Measurements from ENCODE around the gene TCHHL1. TPM values are rescaled to one million over a fixed set of nuclear protein-coding genes. Genes with fewer than 3 reads are reported as not detected.
"Not testable (repeated sequence)": the region's sequence is repeated elsewhere in the genome, so short reads cannot be mapped to it uniquely, and the experiment has no call there.

TCHHL1 gene
- total RNA-seq, 5 donors from 2014 or later (not counting 1 experiment from before 2014, with no cell fraction given) = not detected

- peaks cover 22 to 25% of the 10 kb centered on the region in 2 donors for H3K27me3 Mint-ChIP-seq
- WGBS (ENCODE audit: insufficient coverage) = 90% methylated on average over 13 of the region's 17 CpGs
- not testable (repeated sequence) for ATAC-seq (replicated peaks in 1 of 4)
These were observed 8.4 kb downstream of the TCHHL1 start for GRCh38 chr1:152080494-152080893.

GRCh38 chr1:152078831-152079441 is 9.9 kb downstream of the TCHHL1 start:
- peaks cover 0 to 16% of the 10 kb centered on the region in 2 experiments for H3K27me3 ChIP-seq (replicated peaks in 1 of 2; ENCODE audit: control insufficient read depth in 2 of 2, extremely low read depth in 1 of 2, insufficient read depth in 2 of 2, low read length in 1 of 2)
- Mint-ChIP-seq H3K36me3 (no peaks in the 10 kb centered on the region), H3K4me1 (no peaks in the 10 kb centered on the region), H3K27ac (no peak overlapping the region), H3K27me3 (peaks cover 25 to 29% of the 10 kb centered on the region in 2 donors), H3K9me3 (no peaks in the 10 kb centered on the region), H3K4me3 (no peak overlapping the region)
- ATAC-seq (replicated peaks in 1 of 4) = no peak
- no peak overlapping the region for H3K4me3 ChIP-seq (ENCODE audit: control insufficient read depth in 1 of 2, extremely low read depth in 1 of 2, low read length in 1 of 2)
- H3K9me3 ChIP-seq = no peaks in the 10 kb centered on the region
- H3K36me3 ChIP-seq (ENCODE audit: control insufficient read depth in 2 of 2, extremely low read depth in 1 of 2, insufficient read depth in 1 of 2, low read length in 1 of 2) = no peaks in the 10 kb centered on the region
- no peaks in the 10 kb centered on the region for H3K4me1 ChIP-seq (ENCODE audit: control insufficient read depth in 1 of 2, extremely low read depth in 1 of 2, insufficient read depth in 2 of 2, low read length in 2 of 2)
- no peak for DNase-seq
- POLR2A ChIA-PET = no interaction called here
- 76% methylated on average over 14 of the region's 24 CpGs for WGBS (ENCODE audit: insufficient coverage)
- CTCF ChIA-PET = no interaction called here
- no peak overlapping the region for H3K27ac ChIP-seq (ENCODE audit: low read length)

More at GRCh38 chr1:152080494-152080893, 8.4 kb downstream of the TCHHL1 start:
- peaks cover 0 to 16% of the 10 kb centered on the region in 2 experiments for H3K27me3 ChIP-seq (replicated peaks in 1 of 2; ENCODE audit: control insufficient read depth in 2 of 2, extremely low read depth in 1 of 2, insufficient read depth in 2 of 2, low read length in 1 of 2)
- H3K27ac Mint-ChIP-seq; H3K9me3 ChIP-seq; H3K36me3 Mint-ChIP-seq; H3K4me1 ChIP-seq (ENCODE audit: control insufficient read depth in 1 of 2, extremely low read depth in 1 of 2, insufficient read depth in 2 of 2, low read length in 2 of 2); H3K4me1 Mint-ChIP-seq; H3K27ac ChIP-seq (ENCODE audit: low read length); CTCF ChIA-PET; DNase-seq; H3K4me3 ChIP-seq (ENCODE audit: control insufficient read depth in 1 of 2, extremely low read depth in 1 of 2, low read length in 1 of 2); POLR2A ChIA-PET; H3K9me3 Mint-ChIP-seq; H3K4me3 Mint-ChIP-seq; H3K36me3 ChIP-seq (ENCODE audit: control insufficient read depth in 2 of 2, extremely low read depth in 1 of 2, insufficient read depth in 1 of 2, low read length in 1 of 2): not testable (repeated sequence)

- H3K27me3 Mint-ChIP-seq = peaks cover 39 to 52% of the 10 kb centered on the region in 2 donors
- no peaks in the 10 kb centered on the region for H3K9me3 Mint-ChIP-seq
- no peak overlapping the region for H3K27ac Mint-ChIP-seq
- WGBS (ENCODE audit: insufficient coverage) = 21% methylated on average over 2 of the region's 3 CpGs
- CTCF ChIA-PET = no interaction called here
- Histone ChIP-seq H3K27me3 (replicated peaks in 1 of 2; ENCODE audit: control insufficient read depth in 2 of 2, extremely low read depth in 1 of 2, insufficient read depth in 2 of 2, low read length in 1 of 2) (peaks cover 0 to 16% of the 10 kb centered on the region in 2 experiments), H3K9me3 (no peaks in the 10 kb centered on the region), H3K36me3 (ENCODE audit: control insufficient read depth in 2 of 2, extremely low read depth in 1 of 2, insufficient read depth in 1 of 2, low read length in 1 of 2) (no peaks in the 10 kb centered on the region), H3K27ac (ENCODE audit: low read length) (no peak overlapping the region), H3K4me1 (ENCODE audit: control insufficient read depth in 1 of 2, extremely low read depth in 1 of 2, insufficient read depth in 2 of 2, low read length in 2 of 2) (no peaks in the 10 kb centered on the region), H3K4me3 (ENCODE audit: control insufficient read depth in 1 of 2, extremely low read depth in 1 of 2, low read length in 1 of 2) (no peak overlapping the region)
- no peak overlapping the region for H3K4me3 Mint-ChIP-seq
- ATAC-seq (replicated peaks in 1 of 4) (no peak), DNase-seq (no peak)
- H3K36me3 Mint-ChIP-seq = no peaks in the 10 kb centered on the region
- no peaks in the 10 kb centered on the region for H3K4me1 Mint-ChIP-seq
- POLR2A ChIA-PET = no interaction called here
These were observed 16.6 kb downstream of the TCHHL1 start for GRCh38 chr1:152072311-152072710.

- H3K9me3 ChIP-seq = no peaks in the 10 kb centered on the region
- Mint-ChIP-seq H3K9me3 (no peaks in the 10 kb centered on the region), H3K4me3 (no peak overlapping the region), H3K4me1 (no peaks in the 10 kb centered on the region), H3K36me3 (no peaks in the 10 kb centered on the region), H3K27me3 (peaks cover 40 to 53% of the 10 kb centered on the region in 2 donors), H3K27ac (no peak overlapping the region)
- no peak overlapping the region for H3K4me3 ChIP-seq (ENCODE audit: control insufficient read depth in 1 of 2, extremely low read depth in 1 of 2, low read length in 1 of 2)
- ChIA-PET CTCF (no interaction called here), POLR2A (no interaction called here)
- H3K27ac ChIP-seq (ENCODE audit: low read length) = no peak overlapping the region
- WGBS (ENCODE audit: insufficient coverage) = 89% methylated on average over 2 of the region's 3 CpGs
- ATAC-seq (replicated peaks in 1 of 4) = no peak
- peaks cover 0 to 11% of the 10 kb centered on the region in 2 experiments for H3K27me3 ChIP-seq (replicated peaks in 1 of 2; ENCODE audit: control insufficient read depth in 2 of 2, extremely low read depth in 1 of 2, insufficient read depth in 2 of 2, low read length in 1 of 2)
- no peak for DNase-seq
- no peaks in the 10 kb centered on the region for H3K4me1 ChIP-seq (ENCODE audit: control insufficient read depth in 1 of 2, extremely low read depth in 1 of 2, insufficient read depth in 2 of 2, low read length in 2 of 2)
- no peaks in the 10 kb centered on the region for H3K36me3 ChIP-seq (ENCODE audit: control insufficient read depth in 2 of 2, extremely low read depth in 1 of 2, insufficient read depth in 1 of 2, low read length in 1 of 2)
These were observed 17.7 kb downstream of the TCHHL1 start for GRCh38 chr1:152071123-152071522.

- no peak overlapping the region for H3K27ac Mint-ChIP-seq
- POLR2A ChIA-PET = no interaction called here
- Histone ChIP-seq H3K4me3 (ENCODE audit: control insufficient read depth in 1 of 2, extremely low read depth in 1 of 2, low read length in 1 of 2) (no peak overlapping the region), H3K36me3 (ENCODE audit: control insufficient read depth in 2 of 2, extremely low read depth in 1 of 2, insufficient read depth in 1 of 2, low read length in 1 of 2) (no peaks in the 10 kb centered on the region), H3K4me1 (ENCODE audit: control insufficient read depth in 1 of 2, extremely low read depth in 1 of 2, insufficient read depth in 2 of 2, low read length in 2 of 2) (no peaks in the 10 kb centered on the region), H3K27ac (ENCODE audit: low read length) (no peak overlapping the region), H3K27me3 (replicated peaks in 1 of 2; ENCODE audit: control insufficient read depth in 2 of 2, extremely low read depth in 1 of 2, insufficient read depth in 2 of 2, low read length in 1 of 2) (peaks cover 0 to 11% of the 10 kb centered on the region in 2 experiments), H3K9me3 (no peaks in the 10 kb centered on the region)
- H3K4me1 Mint-ChIP-seq = no peaks in the 10 kb centered on the region
- no peaks in the 10 kb centered on the region for H3K36me3 Mint-ChIP-seq
- H3K9me3 Mint-ChIP-seq = no peaks in the 10 kb centered on the region
- DNase-seq = no peak
- no peak overlapping the region for H3K4me3 Mint-ChIP-seq
- CTCF ChIA-PET = interaction anchor here (0.7 to 1.0 kb wide), 2 partner anchors 92 to 121 kb away, joined by 3 read pairs; no protein-coding TSS in a partner anchor
- H3K27me3 Mint-ChIP-seq = peaks cover 41 to 46% of the 10 kb centered on the region in 2 donors
- ATAC-seq (replicated peaks in 1 of 4) = no peak
- no CpG with 5 or more reads among the region's 1 CpG for WGBS (ENCODE audit: insufficient coverage)
These were observed 20.9 kb downstream of the TCHHL1 start for GRCh38 chr1:152067929-152068328.

GRCh38 chr1:152067150-152067549 is 21.7 kb downstream of the TCHHL1 start:
- Mint-ChIP-seq H3K27me3 (peaks cover 37 to 39% of the 10 kb centered on the region in 2 donors), H3K4me3 (no peak overlapping the region), H3K9me3 (no peaks in the 10 kb centered on the region), H3K36me3 (no peaks in the 10 kb centered on the region), H3K27ac (no peak overlapping the region), H3K4me1 (no peaks in the 10 kb centered on the region)
- no peak overlapping the region for H3K27ac ChIP-seq (ENCODE audit: low read length)
- no peaks in the 10 kb centered on the region for H3K4me1 ChIP-seq (ENCODE audit: control insufficient read depth in 1 of 2, extremely low read depth in 1 of 2, insufficient read depth in 2 of 2, low read length in 2 of 2)
- no peak for DNase-seq
- CTCF ChIA-PET = no interaction called here
- no peak for ATAC-seq (replicated peaks in 1 of 4)
- POLR2A ChIA-PET = no interaction called here
- H3K27me3 ChIP-seq (replicated peaks in 1 of 2; ENCODE audit: control insufficient read depth in 2 of 2, extremely low read depth in 1 of 2, insufficient read depth in 2 of 2, low read length in 1 of 2) = peaks cover 0 to 11% of the 10 kb centered on the region in 2 experiments
- H3K4me3 ChIP-seq (ENCODE audit: control insufficient read depth in 1 of 2, extremely low read depth in 1 of 2, low read length in 1 of 2) = no peak overlapping the region
- H3K36me3 ChIP-seq (ENCODE audit: control insufficient read depth in 2 of 2, extremely low read depth in 1 of 2, insufficient read depth in 1 of 2, low read length in 1 of 2) = no peaks in the 10 kb centered on the region
- no peaks in the 10 kb centered on the region for H3K9me3 ChIP-seq

GRCh38 chr1:152061952-152062351 is 26.9 kb downstream of the TCHHL1 start:
- Mint-ChIP-seq H3K4me3 (no peak overlapping the region), H3K9me3 (no peaks in the 10 kb centered on the region), H3K36me3 (no peaks in the 10 kb centered on the region), H3K27ac (no peak overlapping the region), H3K4me1 (no peaks in the 10 kb centered on the region), H3K27me3 (peaks cover 20 to 25% of the 10 kb centered on the region in 2 donors)
- Histone ChIP-seq H3K36me3 (ENCODE audit: control insufficient read depth in 2 of 2, extremely low read depth in 1 of 2, insufficient read depth in 1 of 2, low read length in 1 of 2) (no peaks in the 10 kb centered on the region), H3K9me3 (no peaks in the 10 kb centered on the region), H3K4me1 (ENCODE audit: control insufficient read depth in 1 of 2, extremely low read depth in 1 of 2, insufficient read depth in 2 of 2, low read length in 2 of 2) (no peaks in the 10 kb centered on the region), H3K27ac (ENCODE audit: low read length) (no peak overlapping the region), H3K27me3 (replicated peaks in 1 of 2; ENCODE audit: control insufficient read depth in 2 of 2, extremely low read depth in 1 of 2, insufficient read depth in 2 of 2, low read length in 1 of 2) (peaks cover 0 to 6% of the 10 kb centered on the region in 2 experiments), H3K4me3 (ENCODE audit: control insufficient read depth in 1 of 2, extremely low read depth in 1 of 2, low read length in 1 of 2) (no peak overlapping the region)
- ChIA-PET CTCF (no interaction called here), POLR2A (no interaction called here)
- ATAC-seq (replicated peaks in 1 of 4) (no peak), DNase-seq (no peak)
